CD4-positive, alpha-beta T cell treated with Interferon alpha-2 for 1 hour (primary cell): ENCODE results near the gene MLLT3.

Experiments used
- DNase-seq, 2 donors: peaks; one replicate each; pipeline ENCODE4 v3.0.0-alpha.2; 2020 to 2022

MLLT3 gene

GRCh38 chr9:20624201-20625002 lies 2.1 kb upstream of the MLLT3 start:
- peak; percentile 41 to 65 for DNase-seq

GRCh38 chr9:20623748-20624124 lies 1.4 kb upstream of the MLLT3 start:
- DNase-seq = no peak

GRCh38 chr9:20623021-20623747 lies 885 bp upstream of the MLLT3 start:
- peak; percentile 32 to 76 for DNase-seq

- DNase-seq = peak; percentile 76 to 85
These were observed 599 bp downstream of the MLLT3 start for GRCh38 chr9:20621471-20622329.

- DNase-seq = peak; percentile 47 to 59
These were observed 1.4 kb downstream of the MLLT3 start for GRCh38 chr9:20620650-20621470.

GRCh38 chr9:20619487-20620200 lies 2.7 kb downstream of the MLLT3 start:
- DNase-seq = no peak

- peak in 1 of 2 donors; percentile 23 for DNase-seq
These were observed 3.9 kb downstream of the MLLT3 start for GRCh38 chr9:20618361-20618802.

- no peak for DNase-seq
These were observed 5.5 kb downstream of the MLLT3 start for GRCh38 chr9:20616808-20617207.

- DNase-seq = no peak
These were observed 7.6 kb downstream of the MLLT3 start for GRCh38 chr9:20614602-20615216.

- peak in 1 of 2 donors; percentile 33 for DNase-seq
These were observed 10.5 kb downstream of the MLLT3 start for GRCh38 chr9:20611691-20612287.

- DNase-seq = no peak
These were observed 11.7 kb downstream of the MLLT3 start for GRCh38 chr9:20610591-20610990.

GRCh38 chr9:20608582-20608981 lies 13.7 kb downstream of the MLLT3 start:
- DNase-seq = no peak

GRCh38 chr9:20606652-20607051 lies 15.6 kb downstream of the MLLT3 start:
- DNase-seq = no peak

- DNase-seq = peak in 1 of 2 donors; percentile 27
These were observed 17.7 kb downstream of the MLLT3 start for GRCh38 chr9:20604562-20604961.

GRCh38 chr9:20603524-20604268 lies 18.6 kb downstream of the MLLT3 start:
- no peak for DNase-seq

GRCh38 chr9:20601292-20601691 lies 21.0 kb downstream of the MLLT3 start:
- no peak for DNase-seq

- no peak for DNase-seq
These were observed 23.1 kb downstream of the MLLT3 start for GRCh38 chr9:20599195-20599594.

- DNase-seq = no peak
These were observed 23.9 kb downstream of the MLLT3 start for GRCh38 chr9:20598367-20598766.

GRCh38 chr9:20597862-20598261 lies 24.4 kb downstream of the MLLT3 start:
- no peak for DNase-seq

GRCh38 chr9:20594608-20595007 lies 27.7 kb downstream of the MLLT3 start:
- DNase-seq = no peak
